Kidney (tissue), 14 donors: Measurements from ENCODE around the gene FRMD4A. TPM values are rescaled to one million over a fixed set of nuclear protein-coding genes. Genes with fewer than 3 reads are reported as not detected.

Source experiments
- DNase-seq, 5 donors: peaks; one replicate each; pipeline ENCODE4 v3.0.0-alpha.2; 2013 to 2020
- FAIRE-seq: peaks from 2 replicates; lab custom pipeline; 2012; peaks lifted over from hg19 to GRCh38; lab: Jason Lieb, UNC
- H3K27ac ChIP-seq, 2 donors: one replicate each; pipeline ENCODE4 v1.7.0; 2013; ENCODE audit warnings: low read depth in 2 of 2, low read length in 2 of 2, inconsistent platforms in 1 of 2
- H3K27me3 ChIP-seq: one replicate; pipeline ENCODE4 v1.7.1; 2013; ENCODE audit warnings: low read length, inconsistent platforms; ENCODE audit not compliant: control insufficient read depth, insufficient read depth
- H3K36me3 ChIP-seq, 3 donors: one replicate each; pipeline versions ENCODE4 v1.7.0 to v1.7.1; 2013; ENCODE audit warnings: low read length in 3 of 3, control low read depth in 1 of 3, inconsistent platforms in 1 of 3; ENCODE audit not compliant: insufficient read depth in 3 of 3, control insufficient read depth in 2 of 3
- H3K4me1 ChIP-seq, 3 donors: one replicate each; pipeline versions ENCODE4 v1.7.0 to v1.7.1; 2013; ENCODE audit warnings: low read length in 3 of 3, inconsistent platforms in 1 of 3, low read depth in 1 of 3; ENCODE audit not compliant: control insufficient read depth in 2 of 3, insufficient read depth in 2 of 3
- H3K4me3 ChIP-seq, 3 donors: one replicate each; pipeline versions ENCODE4 v1.7.0 to v1.8.1; 2013; ENCODE audit warnings: low read length in 3 of 3, control low read depth in 1 of 3, inconsistent platforms in 1 of 3
- H3K9ac ChIP-seq, 3 donors: one replicate each; pipeline versions ENCODE4 v1.7.0 to v1.7.1; 2013; ENCODE audit warnings: low read length in 3 of 3, control low read depth in 1 of 3, inconsistent platforms in 1 of 3
- H3K9me3 ChIP-seq, 3 donors: one replicate each; pipeline versions ENCODE4 v1.7.0 to v1.7.1; 2013; ENCODE audit warnings: low read length in 3 of 3, control low read depth in 1 of 3, inconsistent platforms in 1 of 3; ENCODE audit not compliant: control insufficient read depth in 2 of 3, insufficient read depth in 1 of 3
- intact Hi-C: fragments of 100-400 bp; cut with DNase I; formaldehyde crosslinking; loops from one replicate; pipeline ENCODE4 v1.11.1; 2022
- polyA plus RNA-seq: library from polyadenylated mRNA; stranded (reverse); fragments of 350-450 nt; fragmentation: Illumina TruSeq; extraction: RNeasy Lipid Tissue Mini Kit (QIAGEN cat#74804); gene quantifications from one replicate; pipeline ENCODE4 v1.2.3, GENCODE V29; 2014; ENCODE audit warnings: low read depth, low replicate concordance; ENCODE audit not compliant: insufficient read depth
- total RNA-seq: library from RNA; stranded (reverse); fragmentation: NEBNext Ultra II Directional; extraction: Animal tissue kit (Norgen Biotek cat#: 25700); gene quantifications from one replicate; pipeline ENCODE4 v1.2.1, GENCODE V29; 2021
- TF ChIP-seq, protein P1 (sequence below): IDR thresholded peaks from 3 replicates; pipeline ENCODE4 v1.5.1; 2012; ENCODE audit warnings: mild to moderate bottlenecking, moderate library complexity, borderline replicate concordance; ENCODE audit not compliant: insufficient read depth; ENCODE audit errors: extremely low read depth
- donor health status: control.
- donor health status: control.
- donor health status: control.
- donor health status: control.
- donor health status: control.
- donor health status: DM: yes; HTN: yes; CAD: no.
- donor health status: Normal renal cell carcinoma (clear cell type).

Gene FRMD4A
- total and polyA plus RNA-seq, 2 donors from 2014 or later = 16.0 to 68.2 TPM

DNA sequence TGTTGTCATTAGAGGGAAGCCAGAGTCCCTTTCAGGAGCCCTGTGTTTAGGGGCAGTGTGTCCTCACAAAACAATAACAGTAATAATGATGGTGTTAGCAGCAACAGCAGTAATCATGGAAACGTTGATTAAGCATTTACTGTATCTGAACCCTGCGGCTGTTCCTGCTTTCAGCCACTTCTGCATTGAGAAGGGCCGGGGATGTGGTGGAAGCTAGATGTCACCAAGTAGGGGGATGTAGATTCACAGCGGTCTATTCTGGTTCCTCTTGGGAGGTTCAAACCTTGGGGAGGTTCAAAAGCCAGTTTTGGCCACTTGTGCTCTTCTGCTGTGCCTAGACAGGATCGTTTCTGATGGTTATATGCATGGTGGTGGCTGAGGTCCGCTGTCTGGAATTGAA is 699.1 kb downstream of the FRMD4A start:
- H3K36me3 ChIP-seq = peaks cover 0 to 6% (median 2%) of the 10 kb centered on the region in 3 donors
- H3K27ac ChIP-seq = no peak overlapping the region

DNA sequence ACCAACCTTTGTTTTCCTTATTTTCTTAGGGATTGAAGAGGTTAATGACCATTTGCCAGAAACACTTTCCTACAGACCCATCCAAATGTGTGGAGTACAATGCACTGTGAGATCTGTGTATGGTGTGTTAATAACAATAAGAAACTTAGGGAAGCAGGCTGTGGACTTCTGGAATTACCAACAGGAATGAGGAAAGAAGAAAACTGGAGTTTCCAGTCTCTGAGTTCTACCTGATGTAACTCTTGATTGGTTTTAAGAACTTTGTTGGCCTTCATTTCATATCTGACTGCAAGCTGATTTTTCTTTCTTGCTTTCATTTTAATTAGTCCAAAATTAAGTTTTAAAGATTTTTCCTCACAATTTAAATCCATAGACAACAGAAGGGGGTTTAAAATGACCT is 700.5 kb downstream of the FRMD4A start:
- FAIRE-seq = no peak
- intact Hi-C loops = no loop called here
- no peak overlapping the region for H3K4me3 ChIP-seq
- TF ChIP-seq, protein P1, sequence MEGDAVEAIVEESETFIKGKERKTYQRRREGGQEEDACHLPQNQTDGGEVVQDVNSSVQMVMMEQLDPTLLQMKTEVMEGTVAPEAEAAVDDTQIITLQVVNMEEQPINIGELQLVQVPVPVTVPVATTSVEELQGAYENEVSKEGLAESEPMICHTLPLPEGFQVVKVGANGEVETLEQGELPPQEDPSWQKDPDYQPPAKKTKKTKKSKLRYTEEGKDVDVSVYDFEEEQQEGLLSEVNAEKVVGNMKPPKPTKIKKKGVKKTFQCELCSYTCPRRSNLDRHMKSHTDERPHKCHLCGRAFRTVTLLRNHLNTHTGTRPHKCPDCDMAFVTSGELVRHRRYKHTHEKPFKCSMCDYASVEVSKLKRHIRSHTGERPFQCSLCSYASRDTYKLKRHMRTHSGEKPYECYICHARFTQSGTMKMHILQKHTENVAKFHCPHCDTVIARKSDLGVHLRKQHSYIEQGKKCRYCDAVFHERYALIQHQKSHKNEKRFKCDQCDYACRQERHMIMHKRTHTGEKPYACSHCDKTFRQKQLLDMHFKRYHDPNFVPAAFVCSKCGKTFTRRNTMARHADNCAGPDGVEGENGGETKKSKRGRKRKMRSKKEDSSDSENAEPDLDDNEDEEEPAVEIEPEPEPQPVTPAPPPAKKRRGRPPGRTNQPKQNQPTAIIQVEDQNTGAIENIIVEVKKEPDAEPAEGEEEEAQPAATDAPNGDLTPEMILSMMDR = no peak
- DNase-seq = peak in 2 of 5 donors; percentile 35 to 61
- peaks cover 0 to 4% (median 0%) of the 10 kb centered on the region in 3 donors for H3K4me1 ChIP-seq
- H3K36me3 ChIP-seq = peaks cover 0 to 6% (median 2%) of the 10 kb centered on the region in 3 donors
- H3K9me3 ChIP-seq = no peaks in the 10 kb centered on the region
- no peaks in the 10 kb centered on the region for H3K27me3 ChIP-seq
- H3K9ac ChIP-seq = no peak overlapping the region
- H3K27ac ChIP-seq = no peak overlapping the region

More for the DNA sequence above, 699.1 kb downstream of the FRMD4A start:
- H3K4me3 ChIP-seq = no peak overlapping the region
- TF ChIP-seq, protein P1 = no peak
- DNase-seq (no peak), FAIRE-seq (no peak)
- no peaks in the 10 kb centered on the region for H3K9me3 ChIP-seq
- H3K27me3 ChIP-seq = no peaks in the 10 kb centered on the region
- intact Hi-C loops = no loop called here
- peaks cover 0 to 4% (median 0%) of the 10 kb centered on the region in 3 donors for H3K4me1 ChIP-seq
- no peak overlapping the region for H3K9ac ChIP-seq

- TF ChIP-seq, protein P1 = no peak
- Histone ChIP-seq H3K9ac (no peak overlapping the region), H3K4me1 (peaks cover 0 to 4% (median 0%) of the 10 kb centered on the region in 3 donors), H3K9me3 (no peaks in the 10 kb centered on the region), H3K27ac (no peak overlapping the region), H3K27me3 (no peaks in the 10 kb centered on the region), H3K36me3 (peaks cover 0 to 6% (median under 1%) of the 10 kb centered on the region in 3 donors), H3K4me3 (no peak overlapping the region)
- intact Hi-C loops = no loop called here
- DNase-seq (peak in 2 of 5 donors; percentile 30 to 45), FAIRE-seq (no peak)
These were observed 701.6 kb downstream of the FRMD4A start for GRCh38 chr10:13629116-13629515.

DNA sequence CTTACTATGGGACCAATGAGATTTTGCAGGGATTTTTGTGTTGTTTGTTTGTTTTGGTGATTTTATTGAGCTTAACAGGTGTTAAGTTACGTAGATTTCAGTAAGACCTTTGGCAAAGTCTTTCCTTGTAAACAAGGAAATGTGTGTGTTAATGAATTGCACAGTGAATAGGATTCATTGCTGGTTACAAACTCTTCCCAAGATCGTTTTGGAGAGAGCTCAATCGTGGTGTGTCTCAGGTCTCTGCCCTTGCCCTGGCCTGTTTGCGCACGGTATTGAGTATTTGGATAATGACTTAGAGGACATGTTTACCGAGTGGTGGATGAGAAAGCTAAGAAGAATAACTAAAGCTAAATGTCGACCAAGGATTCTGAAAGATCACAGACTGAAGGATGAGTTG is 702.1 kb downstream of the FRMD4A start:
- H3K36me3 ChIP-seq = peaks cover 0 to 6% (median 0%) of the 10 kb centered on the region in 3 donors
- no peak for FAIRE-seq
- no peaks in the 10 kb centered on the region for H3K9me3 ChIP-seq
- no peaks in the 10 kb centered on the region for H3K27me3 ChIP-seq
- H3K27ac ChIP-seq = no peak overlapping the region
- no peak for DNase-seq
- no peak overlapping the region for H3K4me3 ChIP-seq
- intact Hi-C loops = no loop called here
- TF ChIP-seq, protein P1 = no peak
- H3K4me1 ChIP-seq = peaks cover 0 to 4% (median 0%) of the 10 kb centered on the region in 3 donors
- no peak overlapping the region for H3K9ac ChIP-seq
